ENCODE measurements around the gene LRBA. TPM values are rescaled to one million over a fixed set of nuclear protein-coding genes. Genes with fewer than 3 reads are reported as not detected.
A peak's percentile ranks its signal among the peaks of the same experiment; 100 is the strongest.

Gene LRBA
- total RNA-seq, 1 experiment from 2014 or later = 55.3 TPM

- no peak overlapping the region for H2BK12ac ChIP-seq (ENCODE audit: insufficient read length, low read depth, low read length)
- H3K14ac ChIP-seq (ENCODE audit: insufficient read depth, low read length) = no peak overlapping the region
- no peaks in the 10 kb centered on the region for H3K27me3 ChIP-seq (ENCODE audit: insufficient read depth, low read length)
- H2BK20ac ChIP-seq (ENCODE audit: low read depth, low read length, poor library complexity, severe bottlenecking) = no peak overlapping the region
- H3K23ac ChIP-seq (ENCODE audit: insufficient read length, low read depth, low read length) = no peak overlapping the region
- Mint-ChIP-seq H3K27ac (peak overlapping the region in 2 of 3 experiments; percentile 13 to 75; a peak in 3 of 7 replicates), H3K4me1 (peaks cover 12 to 15% of the 10 kb centered on the region in 2 experiments), H3K9me3 (no peaks in the 10 kb centered on the region), H3K27me3 (ENCODE audit: low read depth) (no peaks in the 10 kb centered on the region), H3K4me3 (no peak overlapping the region), H3K36me3 (ENCODE audit: insufficient read depth in 1 of 3, low read depth in 3 of 3) (peaks cover 0 to 5% (median 0%) of the 10 kb centered on the region in 3 experiments; a peak in 2 of 7 replicates)
- no peaks in the 10 kb centered on the region for H3K9me3 ChIP-seq (ENCODE audit: control insufficient read depth, low read depth, low read length)
- H2BK120ac ChIP-seq (ENCODE audit: low read depth, low read length, poor library complexity, severe bottlenecking) = no peak overlapping the region
- H3K56ac ChIP-seq (ENCODE audit: insufficient read length, low read depth, low read length) = no peak overlapping the region
- no peak overlapping the region for H4K5ac ChIP-seq (ENCODE audit: insufficient read length, low read depth, low read length)
- no peak overlapping the region for H4K91ac ChIP-seq (ENCODE audit: insufficient read length, low read depth, low read length)
- H3T11ph ChIP-seq (ENCODE audit: low read length) = no peak overlapping the region
- no peak overlapping the region for H3K27ac ChIP-seq (ENCODE audit: insufficient read length, low read depth, low read length)
- H3K79me1 ChIP-seq (ENCODE audit: insufficient read depth, low read depth, low read length, poor library complexity, severe bottlenecking) = no peaks in the 10 kb centered on the region
- no peak overlapping the region for H3K18ac ChIP-seq (ENCODE audit: insufficient read length, low read depth, low read length)
- no peak overlapping the region for H3K4me2 ChIP-seq (ENCODE audit: insufficient read depth, insufficient read length, low read length)
- no peak for TF ChIP-seq CTCF (conservative IDR thresholded peaks at IDR 0.05)
- H3K4me1 ChIP-seq (ENCODE audit: insufficient read depth, low read length) = peaks cover 2% of the 10 kb centered on the region; the same call in 1 of the 2 replicates
- no peaks in the 10 kb centered on the region for H3K79me2 ChIP-seq (ENCODE audit: insufficient read depth, low read length)
- no peak overlapping the region for H2BK5ac ChIP-seq (ENCODE audit: insufficient read length, low read length)
- H2AK5ac ChIP-seq (ENCODE audit: insufficient read length, low read length) = no peak overlapping the region
- no peaks in the 10 kb centered on the region for H3K23me2 ChIP-seq (ENCODE audit: insufficient read length, low read depth, low read length, poor library complexity, severe bottlenecking)
- no peaks in the 10 kb centered on the region for H4K20me1 ChIP-seq (ENCODE audit: control insufficient read depth, insufficient read depth, insufficient read length)
- no peak overlapping the region for H2AFZ ChIP-seq (ENCODE audit: low read length)
- no peak overlapping the region for H4K8ac ChIP-seq (replicated peaks; ENCODE audit: insufficient read length, low read depth, low read length)
- H3K4ac ChIP-seq (ENCODE audit: low read depth, low read length) = no peak overlapping the region
- no peak for DNase-seq
- H2BK15ac ChIP-seq (ENCODE audit: low read depth, low read length) = no peak overlapping the region
- no CpG with 5 or more reads among the region's 2 CpGs for WGBS (ENCODE audit: extremely low coverage, insufficient read length, low lambda C conversion rate)
- no peak overlapping the region for H3K9ac ChIP-seq (ENCODE audit: extremely low read depth, insufficient read length, low read length)
Measured at GRCh38 chr4:150695162-150695561, 319.9 kb downstream of the LRBA start.
